GM23248 (cell line): ENCODE results near the gene FAM168A. TPM values are rescaled to one million over a fixed set of nuclear protein-coding genes. Genes with fewer than 3 reads are reported as not detected.

Source experiments
- DNase-seq: peaks from one replicate; pipeline ENCODE4 v3.0.0-alpha.2; 2015
- H2AFZ ChIP-seq: fragments of 200-600 bp; sonication (generic); 2 replicates; pipeline ENCODE4 v1.6.1; 2016; ENCODE audit warnings: antibody characterized with exemption
- H3F3A ChIP-seq: fragments of 200-600 bp; sonication (generic); 2 replicates; pipeline ENCODE4 v1.6.1; 2016; ENCODE audit warnings: mild to moderate bottlenecking, antibody characterized with exemption, mixed run types; ENCODE audit not compliant: insufficient read depth
- H3K27ac ChIP-seq: fragments of 200-600 bp; sonication (generic); 2 replicates; pipeline ENCODE4 v1.5.1; 2016; ENCODE audit warnings: mild to moderate bottlenecking
- H3K27me3 ChIP-seq: fragments of 200-600 bp; sonication (generic); replicated peaks from 2 replicates; pipeline ENCODE4 v1.6.1; 2016; ENCODE audit warnings: mild to moderate bottlenecking; ENCODE audit not compliant: insufficient read depth
- H3K36me3 ChIP-seq: fragments of 200-600 bp; sonication (generic); 2 replicates; pipeline ENCODE4 v1.6.1; 2016; ENCODE audit warnings: low read depth, mild to moderate bottlenecking
- H3K4me1 ChIP-seq: fragments of 200-600 bp; sonication (generic); 2 replicates; pipeline ENCODE4 v1.6.1; 2016; ENCODE audit warnings: mild to moderate bottlenecking; ENCODE audit not compliant: insufficient read depth
- H3K4me2 ChIP-seq: fragments of 200-600 bp; sonication (generic); one replicate; pipeline ENCODE4 v1.6.1; 2016; ENCODE audit warnings: mild to moderate bottlenecking; ENCODE audit not compliant: unreplicated experiment
- H3K4me3 ChIP-seq: fragments of 200-600 bp; sonication (generic); 2 replicates; pipeline ENCODE4 v1.5.1; 2016; ENCODE audit warnings: mild to moderate bottlenecking
- H3K79me2 ChIP-seq: fragments of 200-600 bp; sonication (generic); 2 replicates; pipeline ENCODE4 v1.6.1; 2016; ENCODE audit warnings: mild to moderate bottlenecking; ENCODE audit not compliant: insufficient read depth
- H3K9ac ChIP-seq: fragments of 200-600 bp; sonication (generic); 2 replicates; pipeline ENCODE4 v1.6.1; 2016; ENCODE audit warnings: mild to moderate bottlenecking
- H3K9me2 ChIP-seq: fragments of 200-600 bp; sonication (generic); 2 replicates; pipeline ENCODE4 v1.6.1; 2016; ENCODE audit warnings: mixed run types, mild to moderate bottlenecking, moderate library complexity; ENCODE audit not compliant: insufficient read depth
- H3K9me3 ChIP-seq: fragments of 200-600 bp; sonication (generic); one replicate; pipeline ENCODE4 v1.6.1; 2017; ENCODE audit warnings: low read depth
- H4K20me1 ChIP-seq: fragments of 200-600 bp; sonication (generic); 2 replicates; pipeline ENCODE4 v1.6.0; 2016; ENCODE audit not compliant: insufficient read depth
- EZH2 ChIP-seq: fragments of 200-600 bp; sonication (generic); IDR thresholded peaks from 2 replicates; pipeline ENCODE4 v1.6.1; 2018; ENCODE audit warnings: antibody characterized with exemption, mild to moderate bottlenecking; ENCODE audit not compliant: insufficient read depth, poor library complexity, severe bottlenecking
- EZH2phosphoT487 ChIP-seq: fragments of 200-600 bp; sonication (generic); IDR thresholded peaks from 2 replicates; pipeline ENCODE4 v1.6.1; 2018; ENCODE audit warnings: antibody characterized with exemption, moderate library complexity, mild to moderate bottlenecking, low read depth; ENCODE audit not compliant: insufficient read depth
- WGBS, 2 experiments: methylation state at CpG; one replicate each; pipeline ENCODE4 v1.1.6; 2015 to 2017; ENCODE audit warnings: low lambda C conversion rate in 2 of 2, low coverage in 1 of 2; ENCODE audit errors: missing lambda C conversion rate in 2 of 2; 5-methylcytosine and 5-hydroxymethylcytosine counted together
- in situ Hi-C: fragments of 300-500 bp; cut with MboI; formaldehyde crosslinking; loops from 2 replicates; pipeline ENCODE4 v1.15.0; 2020
- polyA plus RNA-seq: library from polyadenylated mRNA; unstranded; fragments of >200 nt; fragmentation: Nextera tagmentation; extraction: Ambion mirVana; gene quantifications from 2 replicates; pipeline ENCODE4 v1.2.1, GENCODE V29; 2016
- total RNA-seq: library from RNA; depleted of rRNA; stranded (reverse); fragments of >200 nt; shearing (Covaris generic); gene quantifications from 2 replicates; pipeline ENCODE4 v1.2.3, GENCODE V29; 2014

The FAM168A gene
- total and polyA plus RNA-seq, 2 experiments from 2014 or later = 9.1 to 26.4 TPM

- Histone ChIP-seq H3K27ac (no peak overlapping the region), H3K4me2 (no peak overlapping the region), H3F3A (no peaks in the 10 kb centered on the region), H3K9me3 (no peaks in the 10 kb centered on the region), H3K27me3 (no peaks in the 10 kb centered on the region), H3K9me2 (no peaks in the 10 kb centered on the region), H2AFZ (no peak overlapping the region), H3K79me2 (peaks cover 100% of the 10 kb centered on the region), H3K4me1 (peaks cover 7% of the 10 kb centered on the region; the same call in 1 of the 2 replicates), H3K9ac (no peak overlapping the region), H3K4me3 (no peak overlapping the region), H4K20me1 (no peaks in the 10 kb centered on the region), H3K36me3 (no peaks in the 10 kb centered on the region)
- in situ Hi-C loops = no loop called here
- DNase-seq = no peak
- no peak for TF ChIP-seq EZH2
- WGBS, 2 experiments = 95% methylated on average over 7 of the region's 7 CpGs
Measured at GRCh38 chr11:73382183-73382582, 215.7 kb downstream of the FAM168A start.

- no peak overlapping the region for H3K4me3 ChIP-seq
- no peaks in the 10 kb centered on the region for H3K27me3 ChIP-seq
- 90 to 93% methylated on average over 6 of the region's 6 CpGs for WGBS, 2 experiments
- in situ Hi-C loops = no loop called here
- no peak overlapping the region for H2AFZ ChIP-seq
- TF ChIP-seq EZH2phosphoT487 (no peak), EZH2 (no peak)
- no peaks in the 10 kb centered on the region for H3K9me2 ChIP-seq
- no peaks in the 10 kb centered on the region for H4K20me1 ChIP-seq
- no peak overlapping the region for H3K27ac ChIP-seq
- no peaks in the 10 kb centered on the region for H3K36me3 ChIP-seq
- H3K9ac ChIP-seq = no peak overlapping the region
- no peaks in the 10 kb centered on the region for H3F3A ChIP-seq
- DNase-seq = no peak
- H3K4me2 ChIP-seq = no peak overlapping the region
- peaks cover 100% of the 10 kb centered on the region for H3K79me2 ChIP-seq
- H3K4me1 ChIP-seq = peaks cover 7% of the 10 kb centered on the region; the same call in 1 of the 2 replicates
- H3K9me3 ChIP-seq = no peaks in the 10 kb centered on the region
Measured at GRCh38 chr11:73381589-73381988, 216.3 kb downstream of the FAM168A start.

GRCh38 chr11:73380897-73381410 is 217.0 kb downstream of the FAM168A start:
- no peaks in the 10 kb centered on the region for H4K20me1 ChIP-seq
- H3K9me3 ChIP-seq = no peaks in the 10 kb centered on the region
- H3F3A ChIP-seq = no peaks in the 10 kb centered on the region
- no peaks in the 10 kb centered on the region for H3K9me2 ChIP-seq
- H3K4me2 ChIP-seq = no peak overlapping the region
- H3K9ac ChIP-seq = no peak overlapping the region
- TF ChIP-seq EZH2 = no peak
- TF ChIP-seq EZH2phosphoT487 = no peak
- no peak overlapping the region for H3K4me3 ChIP-seq
- WGBS, 2 experiments = 97 to 100% methylated on average over 4 of the region's 4 CpGs
- H2AFZ ChIP-seq = no peak overlapping the region
- no peak overlapping the region for H3K27ac ChIP-seq
- peaks cover 95% of the 10 kb centered on the region for H3K79me2 ChIP-seq
- peaks cover 7% of the 10 kb centered on the region; the same call in 1 of the 2 replicates for H3K4me1 ChIP-seq
- in situ Hi-C loops = no loop called here
- no peaks in the 10 kb centered on the region for H3K27me3 ChIP-seq
- no peak for DNase-seq
- H3K36me3 ChIP-seq = no peaks in the 10 kb centered on the region

- H3K9me3 ChIP-seq = no peaks in the 10 kb centered on the region
- in situ Hi-C loops = no loop called here
- H3K79me2 ChIP-seq = peaks cover 88% of the 10 kb centered on the region
- H3K36me3 ChIP-seq = no peaks in the 10 kb centered on the region
- H3K9ac ChIP-seq = no peak overlapping the region
- H3K4me1 ChIP-seq = 0 out of 2 replicates have a peak, but pooled peaks cover 7% of the 10 kb centered on the region
- no peaks in the 10 kb centered on the region for H3F3A ChIP-seq
- H2AFZ ChIP-seq = no peak overlapping the region
- no peak overlapping the region for H3K4me3 ChIP-seq
- DNase-seq = peak; percentile 38
- H3K9me2 ChIP-seq = no peaks in the 10 kb centered on the region
- H3K27ac ChIP-seq = no peak overlapping the region
- H3K27me3 ChIP-seq = no peaks in the 10 kb centered on the region
- 63 to 66% methylated on average over 7 of the region's 7 CpGs for WGBS, 2 experiments
- TF ChIP-seq EZH2phosphoT487 (no peak), EZH2 (no peak)
- H4K20me1 ChIP-seq = no peaks in the 10 kb centered on the region
- no peak overlapping the region for H3K4me2 ChIP-seq
Measured at GRCh38 chr11:73380331-73380730, 217.6 kb downstream of the FAM168A start.
